ENCODE measurements around the gene KRT38. TPM values are rescaled to one million over a fixed set of nuclear protein-coding genes. Genes with fewer than 3 reads are reported as not detected.
A peak's percentile ranks its signal among the peaks of the same experiment; 100 is the strongest.

Gene KRT38
- polyA plus RNA-seq, 4 donors, result not detected

DNA sequence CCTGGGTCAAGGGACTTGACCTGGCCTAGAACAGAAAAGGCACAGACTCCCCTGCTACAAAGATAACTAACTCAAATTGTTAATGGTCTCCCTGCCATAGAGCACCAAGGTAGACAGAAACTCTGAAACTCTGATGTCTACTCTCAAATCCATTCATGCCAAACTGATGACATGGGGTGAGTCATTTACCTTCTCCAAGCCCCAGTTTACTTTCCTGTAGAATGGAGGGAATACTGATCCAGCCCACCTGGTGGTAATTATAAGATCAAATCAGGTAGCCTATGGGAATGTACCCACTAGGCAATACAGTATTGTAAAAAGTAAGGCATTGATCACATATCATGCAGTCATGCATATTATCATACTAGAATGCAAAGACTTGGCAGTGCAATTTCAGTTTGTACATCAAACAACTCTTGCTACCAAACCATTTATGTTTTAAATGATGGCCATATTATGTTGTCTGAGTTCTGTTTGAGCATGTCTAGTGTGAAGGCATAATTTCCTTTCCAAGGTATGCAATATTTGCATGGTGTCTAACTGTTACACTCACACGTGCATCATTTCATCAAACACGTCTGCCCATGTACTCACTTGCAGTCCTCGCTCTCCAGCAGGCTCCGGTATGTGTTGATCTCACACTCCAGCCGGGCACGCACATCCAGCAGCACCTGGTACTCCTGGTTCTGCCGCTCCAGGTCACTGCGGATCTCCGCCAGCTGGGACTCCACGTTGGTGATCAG, 46.4 kb downstream of the KRT38 start:
- FAIRE-seq, result no peak
- Histone ChIP-seq H3K36me3 (ENCODE audit: control insufficient read depth in 3 of 3, insufficient read depth in 2 of 3, low read depth in 1 of 3, low read length in 3 of 3) (no peaks in the 10 kb centered on the region), H3K27ac (ENCODE audit: low read depth in 1 of 3, low read length in 2 of 3) (no peak overlapping the region), H3K4me1 (ENCODE audit: control insufficient read depth in 3 of 3, insufficient read depth in 2 of 3, low read depth in 1 of 3, low read length in 2 of 3) (no peaks in the 10 kb centered on the region), H3K4me3 (ENCODE audit: low read depth in 1 of 3, low read length in 3 of 3) (no peak overlapping the region), H3K27me3 (ENCODE audit: control insufficient read depth in 3 of 3, insufficient read depth in 3 of 3, low read length in 3 of 3) (peaks cover 0 to 5% (median 0%) of the 10 kb centered on the region in 3 donors), H3K9me3 (ENCODE audit: control insufficient read depth in 2 of 2, insufficient read depth in 1 of 2, low read depth in 1 of 2, low read length in 1 of 2) (peaks cover 0 to 3% of the 10 kb centered on the region in 2 donors)
- WGBS, 3 donors, result 85 to 90% (median 89%) methylated on average over 10 of the region's 10 CpGs
- DNase-seq, result no peak

GRCh38 chr17:41393826-41394225, 47.0 kb downstream of the KRT38 start:
- FAIRE-seq (no peak), DNase-seq (no peak)
- 84 to 92% (median 86%) methylated on average over 10 of the region's 10 CpGs for WGBS, 3 donors
- Histone ChIP-seq H3K4me3 (ENCODE audit: low read depth in 1 of 3, low read length in 3 of 3) (no peak overlapping the region), H3K4me1 (ENCODE audit: control insufficient read depth in 3 of 3, insufficient read depth in 2 of 3, low read depth in 1 of 3, low read length in 2 of 3) (no peaks in the 10 kb centered on the region), H3K27me3 (ENCODE audit: control insufficient read depth in 3 of 3, insufficient read depth in 3 of 3, low read length in 3 of 3) (peaks cover 0 to 5% (median 0%) of the 10 kb centered on the region in 3 donors), H3K27ac (ENCODE audit: low read depth in 1 of 3, low read length in 2 of 3) (no peak overlapping the region), H3K36me3 (ENCODE audit: control insufficient read depth in 3 of 3, insufficient read depth in 2 of 3, low read depth in 1 of 3, low read length in 3 of 3) (no peaks in the 10 kb centered on the region), H3K9me3 (ENCODE audit: control insufficient read depth in 2 of 2, insufficient read depth in 1 of 2, low read depth in 1 of 2, low read length in 1 of 2) (peaks cover 0 to 3% of the 10 kb centered on the region in 2 donors)

DNA sequence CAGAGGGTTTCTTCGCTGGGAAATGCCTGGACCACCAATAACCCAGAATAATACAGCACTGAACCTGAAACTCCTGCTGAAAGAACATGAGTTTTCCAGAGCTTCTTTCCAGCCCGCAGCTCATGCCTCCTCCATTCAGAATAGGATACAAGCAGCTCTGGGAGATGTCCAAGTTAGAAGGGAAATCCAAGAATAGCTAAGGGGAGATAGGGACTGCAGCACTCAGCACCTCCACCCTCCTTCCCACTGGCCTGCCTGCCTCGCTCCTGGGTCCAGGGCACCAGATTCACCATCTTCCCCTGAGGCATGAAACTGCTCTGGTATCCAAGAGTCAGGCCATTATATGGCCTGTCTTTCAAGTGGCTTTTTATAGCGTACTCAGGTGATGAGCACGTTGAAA, 47.5 kb downstream of the KRT38 start:
- Histone ChIP-seq H3K27ac (ENCODE audit: low read depth in 1 of 3, low read length in 2 of 3) (no peak overlapping the region), H3K4me1 (ENCODE audit: control insufficient read depth in 3 of 3, insufficient read depth in 2 of 3, low read depth in 1 of 3, low read length in 2 of 3) (no peaks in the 10 kb centered on the region), H3K4me3 (ENCODE audit: low read depth in 1 of 3, low read length in 3 of 3) (no peak overlapping the region), H3K27me3 (ENCODE audit: control insufficient read depth in 3 of 3, insufficient read depth in 3 of 3, low read length in 3 of 3) (peaks cover 0 to 5% (median 0%) of the 10 kb centered on the region in 3 donors), H3K9me3 (ENCODE audit: control insufficient read depth in 2 of 2, insufficient read depth in 1 of 2, low read depth in 1 of 2, low read length in 1 of 2) (peaks cover 0 to 3% of the 10 kb centered on the region in 2 donors), H3K36me3 (ENCODE audit: control insufficient read depth in 3 of 3, insufficient read depth in 2 of 3, low read depth in 1 of 3, low read length in 3 of 3) (no peaks in the 10 kb centered on the region)
- DNase-seq, result no peak
- no peak for FAIRE-seq
- WGBS, 3 donors, result 78 to 81% (median 79%) methylated on average over 5 of the region's 5 CpGs

DNA sequence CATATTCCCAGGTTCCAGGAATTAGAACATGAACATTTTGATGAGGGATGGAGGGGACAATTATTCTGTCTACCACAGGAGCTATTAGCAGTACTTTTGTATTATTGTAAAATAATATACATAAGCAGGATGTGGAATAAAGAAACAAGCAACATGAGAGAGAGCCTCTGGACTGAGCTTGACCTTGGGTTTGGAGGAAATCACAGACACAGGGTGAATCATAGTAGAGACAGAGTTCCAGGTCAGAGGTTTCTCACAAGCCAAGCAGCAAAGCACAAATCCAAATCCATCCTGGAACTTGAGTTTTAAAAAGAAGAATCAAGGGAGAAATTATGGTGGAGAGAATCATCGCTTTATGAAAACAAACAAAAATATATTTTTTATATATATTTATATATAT, 48.5 kb downstream of the KRT38 start:
- Histone ChIP-seq H3K4me1 (ENCODE audit: control insufficient read depth in 3 of 3, insufficient read depth in 2 of 3, low read depth in 1 of 3, low read length in 2 of 3) (no peaks in the 10 kb centered on the region), H3K36me3 (ENCODE audit: control insufficient read depth in 3 of 3, insufficient read depth in 2 of 3, low read depth in 1 of 3, low read length in 3 of 3) (no peaks in the 10 kb centered on the region), H3K27me3 (ENCODE audit: control insufficient read depth in 3 of 3, insufficient read depth in 3 of 3, low read length in 3 of 3) (peaks cover 0 to 7% (median 0%) of the 10 kb centered on the region in 3 donors), H3K4me3 (ENCODE audit: low read depth in 1 of 3, low read length in 3 of 3) (no peak overlapping the region), H3K27ac (ENCODE audit: low read depth in 1 of 3, low read length in 2 of 3) (no peak overlapping the region), H3K9me3 (ENCODE audit: control insufficient read depth in 2 of 2, insufficient read depth in 1 of 2, low read depth in 1 of 2, low read length in 1 of 2) (peaks cover 0 to 9% of the 10 kb centered on the region in 2 donors)
- WGBS, 3 donors, result 94 to 100% (median 100%) methylated on average over 1 of the region's 1 CpG
- DNase-seq, result no peak
- no peak for FAIRE-seq

DNA sequence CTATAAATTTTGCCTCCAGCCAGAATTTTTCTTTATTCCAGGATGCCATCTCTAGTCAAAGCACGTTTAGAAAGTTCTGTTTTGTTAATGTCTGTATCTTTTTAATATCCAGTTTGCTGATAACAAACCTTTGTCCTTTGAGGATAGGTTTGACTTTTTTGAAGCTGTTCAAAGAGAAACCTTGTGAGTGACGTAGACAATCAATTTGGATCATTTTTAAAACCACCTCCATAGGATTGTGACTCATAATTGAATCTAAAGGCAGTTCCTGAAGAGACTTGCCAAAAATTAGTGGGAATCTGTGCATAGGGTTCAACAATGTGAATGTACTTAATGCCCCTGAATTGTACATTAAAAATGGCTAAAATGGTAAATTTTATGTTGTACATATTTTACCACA, 49.2 kb downstream of the KRT38 start:
- Histone ChIP-seq H3K4me1 (ENCODE audit: control insufficient read depth in 3 of 3, insufficient read depth in 2 of 3, low read depth in 1 of 3, low read length in 2 of 3) (no peaks in the 10 kb centered on the region), H3K36me3 (ENCODE audit: control insufficient read depth in 3 of 3, insufficient read depth in 2 of 3, low read depth in 1 of 3, low read length in 3 of 3) (no peaks in the 10 kb centered on the region), H3K4me3 (ENCODE audit: low read depth in 1 of 3, low read length in 3 of 3) (no peak overlapping the region), H3K27me3 (ENCODE audit: control insufficient read depth in 3 of 3, insufficient read depth in 3 of 3, low read length in 3 of 3) (peaks cover 0 to 7% (median 0%) of the 10 kb centered on the region in 3 donors), H3K27ac (ENCODE audit: low read depth in 1 of 3, low read length in 2 of 3) (no peak overlapping the region), H3K9me3 (ENCODE audit: control insufficient read depth in 2 of 2, insufficient read depth in 1 of 2, low read depth in 1 of 2, low read length in 1 of 2) (peaks cover 0 to 10% of the 10 kb centered on the region in 2 donors)
- 15 to 41% (median 25%) methylated on average over 2 of the region's 2 CpGs for WGBS, 3 donors
- DNase-seq, result no peak
- no peak for FAIRE-seq

- Histone ChIP-seq H3K27ac (ENCODE audit: low read depth in 1 of 3, low read length in 2 of 3) (no peak overlapping the region), H3K9me3 (ENCODE audit: control insufficient read depth in 2 of 2, insufficient read depth in 1 of 2, low read depth in 1 of 2, low read length in 1 of 2) (peaks cover 0 to 10% of the 10 kb centered on the region in 2 donors), H3K27me3 (ENCODE audit: control insufficient read depth in 3 of 3, insufficient read depth in 3 of 3, low read length in 3 of 3) (peaks cover 0 to 5% (median 0%) of the 10 kb centered on the region in 3 donors), H3K4me3 (ENCODE audit: low read depth in 1 of 3, low read length in 3 of 3) (no peak overlapping the region), H3K36me3 (ENCODE audit: control insufficient read depth in 3 of 3, insufficient read depth in 2 of 3, low read depth in 1 of 3, low read length in 3 of 3) (no peaks in the 10 kb centered on the region), H3K4me1 (ENCODE audit: control insufficient read depth in 3 of 3, insufficient read depth in 2 of 3, low read depth in 1 of 3, low read length in 2 of 3) (no peaks in the 10 kb centered on the region)
- peak; percentile 10 to 46 for DNase-seq
- WGBS, 3 donors, result 21 to 41% (median 27%) methylated on average over 7 of the region's 7 CpGs
- no peak for FAIRE-seq
Observed at GRCh38 chr17:41390411-41390938, 50.3 kb downstream of the KRT38 start.

DNA sequence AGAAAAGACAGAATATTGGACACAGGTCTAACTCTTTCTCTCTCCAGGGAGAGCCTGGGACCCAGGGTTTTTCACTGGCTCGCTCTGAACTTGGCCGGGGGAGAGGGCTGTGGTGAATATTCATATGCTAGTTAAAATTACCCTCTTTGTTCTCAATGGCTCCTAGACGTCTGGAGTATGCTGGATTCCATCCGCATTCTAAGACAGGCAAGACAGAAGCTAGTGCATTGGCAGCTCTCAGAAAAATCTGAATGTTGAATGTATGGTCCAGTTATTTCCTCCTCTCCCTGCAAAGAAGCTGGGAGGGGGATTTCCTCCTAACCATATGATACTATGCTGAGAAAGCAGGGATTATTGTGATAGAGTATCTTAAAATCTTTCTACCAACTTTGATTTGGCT, 53.1 kb downstream of the KRT38 start:
- H3K9me3 ChIP-seq (ENCODE audit: control insufficient read depth in 2 of 2, insufficient read depth in 1 of 2, low read depth in 1 of 2, low read length in 1 of 2), result peaks cover 0 to 7% of the 10 kb centered on the region in 2 donors
- DNase-seq, result no peak
- H3K36me3 ChIP-seq (ENCODE audit: control insufficient read depth in 3 of 3, insufficient read depth in 2 of 3, low read depth in 1 of 3, low read length in 3 of 3), result no peaks in the 10 kb centered on the region
- H3K4me3 ChIP-seq (ENCODE audit: low read depth in 1 of 3, low read length in 3 of 3), result no peak overlapping the region
- peaks cover 0 to 2% (median 0%) of the 10 kb centered on the region in 3 donors for H3K27me3 ChIP-seq (ENCODE audit: control insufficient read depth in 3 of 3, insufficient read depth in 3 of 3, low read length in 3 of 3)
- no peaks in the 10 kb centered on the region for H3K4me1 ChIP-seq (ENCODE audit: control insufficient read depth in 3 of 3, insufficient read depth in 2 of 3, low read depth in 1 of 3, low read length in 2 of 3)
- no peak for FAIRE-seq
- no peak overlapping the region for H3K27ac ChIP-seq (ENCODE audit: low read depth in 1 of 3, low read length in 2 of 3)
- WGBS, 3 donors, result 79 to 86% (median 85%) methylated on average over 4 of the region's 4 CpGs

DNA sequence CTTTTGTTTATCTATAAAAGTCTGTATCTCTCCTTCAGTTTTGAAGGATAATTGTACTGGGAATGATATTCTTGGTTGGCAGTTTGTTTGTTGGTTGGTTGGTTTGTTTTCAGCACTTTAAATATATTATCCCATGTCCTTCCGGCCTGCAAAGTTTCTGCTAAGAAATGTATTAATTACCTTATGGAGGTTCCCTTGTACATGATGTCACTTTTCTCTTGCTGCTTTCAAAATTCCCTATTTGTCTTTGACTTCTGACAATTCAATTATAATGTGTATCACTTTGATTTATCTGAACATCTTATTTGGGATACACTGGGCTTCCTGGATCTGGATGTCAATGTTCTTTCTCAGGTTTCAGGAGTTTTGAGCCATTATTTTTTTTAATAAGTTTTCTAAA, 54.6 kb downstream of the KRT38 start:
- DNase-seq, result no peak
- 94 to 98% (median 96%) methylated on average over 1 of the region's 1 CpG for WGBS, 3 donors
- no peaks in the 10 kb centered on the region for H3K4me1 ChIP-seq (ENCODE audit: control insufficient read depth in 3 of 3, insufficient read depth in 2 of 3, low read depth in 1 of 3, low read length in 2 of 3)
- H3K27ac ChIP-seq (ENCODE audit: low read depth in 1 of 3, low read length in 2 of 3), result no peak overlapping the region
- no peak overlapping the region for H3K4me3 ChIP-seq (ENCODE audit: low read depth in 1 of 3, low read length in 3 of 3)
- FAIRE-seq, result no peak
- H3K9me3 ChIP-seq (ENCODE audit: control insufficient read depth in 2 of 2, insufficient read depth in 1 of 2, low read depth in 1 of 2, low read length in 1 of 2), result peaks cover 0 to 7% of the 10 kb centered on the region in 2 donors
- H3K36me3 ChIP-seq (ENCODE audit: control insufficient read depth in 3 of 3, insufficient read depth in 2 of 3, low read depth in 1 of 3, low read length in 3 of 3), result no peaks in the 10 kb centered on the region
- H3K27me3 ChIP-seq (ENCODE audit: control insufficient read depth in 3 of 3, insufficient read depth in 3 of 3, low read length in 3 of 3), result peaks cover 0 to 2% (median 2%) of the 10 kb centered on the region in 3 donors

All from small intestine (tissue), 7 donors.